Astrocyte (in vitro differentiated cells and primary cell): ENCODE measurements around the gene SLC35F1.

Source experiments
- CTCF ChIP-seq: IDR thresholded peaks from 2 replicates; pipeline ENCODE4 v1.5.1; 2011; ENCODE audit warnings: low read depth, mild to moderate bottlenecking, inconsistent platforms, low read length, moderate library complexity; ENCODE audit not compliant: insufficient read depth
- EZH2 ChIP-seq: IDR thresholded peaks from 2 replicates; pipeline ENCODE4 v1.6.1; 2012; ENCODE audit warnings: mild to moderate bottlenecking, low read length, inconsistent platforms; ENCODE audit not compliant: insufficient read depth

GRCh38 chr6:117915846-117916245, 8.8 kb downstream of the SLC35F1 start:
- TF ChIP-seq CTCF, result no peak
- no peak for TF ChIP-seq EZH2
